ENCODE measurements around the gene NFIC. TPM values are rescaled to one million over a fixed set of nuclear protein-coding genes. Genes with fewer than 3 reads are reported as not detected.

NFIC gene
- total and polyA plus RNA-seq, 2 donors from 2014 or later: 20.3 to 173 TPM

DNA sequence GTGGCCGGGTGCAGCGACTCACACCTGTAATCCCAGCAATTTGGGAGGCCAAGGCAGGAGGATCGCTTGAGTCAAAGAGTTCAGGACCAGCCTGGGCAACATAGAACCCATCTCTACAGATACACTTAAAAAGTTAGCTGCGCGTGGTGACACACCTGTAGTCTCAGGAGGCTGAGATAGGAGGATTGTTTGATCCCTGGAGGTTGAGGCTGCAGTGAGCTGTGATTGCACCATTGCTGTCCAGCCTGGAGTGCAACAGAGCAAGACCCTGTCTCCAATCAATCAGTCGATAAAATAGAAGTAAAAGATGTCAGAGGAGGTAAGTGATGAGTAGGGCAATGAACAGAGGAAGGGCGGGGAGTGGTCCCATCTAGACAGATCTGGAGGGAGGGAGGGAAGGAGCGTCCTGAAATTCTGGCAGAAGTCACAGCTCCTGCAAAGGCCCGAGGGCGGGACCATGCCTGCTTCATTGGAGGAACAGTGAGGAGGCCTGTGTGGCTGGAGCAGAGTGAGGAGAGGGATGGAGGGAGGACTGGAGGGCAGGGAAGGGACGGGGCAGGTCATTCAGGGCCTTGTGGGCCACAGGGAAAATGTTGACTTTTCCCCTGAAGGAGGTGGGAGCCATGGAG is 104.2 kb downstream of the NFIC start:
- TF ChIP-seq, protein P1, sequence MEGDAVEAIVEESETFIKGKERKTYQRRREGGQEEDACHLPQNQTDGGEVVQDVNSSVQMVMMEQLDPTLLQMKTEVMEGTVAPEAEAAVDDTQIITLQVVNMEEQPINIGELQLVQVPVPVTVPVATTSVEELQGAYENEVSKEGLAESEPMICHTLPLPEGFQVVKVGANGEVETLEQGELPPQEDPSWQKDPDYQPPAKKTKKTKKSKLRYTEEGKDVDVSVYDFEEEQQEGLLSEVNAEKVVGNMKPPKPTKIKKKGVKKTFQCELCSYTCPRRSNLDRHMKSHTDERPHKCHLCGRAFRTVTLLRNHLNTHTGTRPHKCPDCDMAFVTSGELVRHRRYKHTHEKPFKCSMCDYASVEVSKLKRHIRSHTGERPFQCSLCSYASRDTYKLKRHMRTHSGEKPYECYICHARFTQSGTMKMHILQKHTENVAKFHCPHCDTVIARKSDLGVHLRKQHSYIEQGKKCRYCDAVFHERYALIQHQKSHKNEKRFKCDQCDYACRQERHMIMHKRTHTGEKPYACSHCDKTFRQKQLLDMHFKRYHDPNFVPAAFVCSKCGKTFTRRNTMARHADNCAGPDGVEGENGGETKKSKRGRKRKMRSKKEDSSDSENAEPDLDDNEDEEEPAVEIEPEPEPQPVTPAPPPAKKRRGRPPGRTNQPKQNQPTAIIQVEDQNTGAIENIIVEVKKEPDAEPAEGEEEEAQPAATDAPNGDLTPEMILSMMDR (IDR thresholded peaks at IDR 0.05; ENCODE audit: borderline replicate concordance, extremely low read depth, insufficient read depth): no peak
- no peaks in the 10 kb centered on the region for H3K9me3 ChIP-seq (ENCODE audit: control insufficient read depth in 2 of 3, insufficient read depth in 1 of 3, low read length in 3 of 3)
- FAIRE-seq: no peak
- H3K4me1 ChIP-seq (ENCODE audit: control insufficient read depth in 2 of 3, insufficient read depth in 2 of 3, low read depth in 1 of 3, low read length in 3 of 3): peaks cover 0 to 17% (median 5%) of the 10 kb centered on the region in 3 donors
- H3K27me3 ChIP-seq (ENCODE audit: control insufficient read depth, insufficient read depth, low read length): no peaks in the 10 kb centered on the region
- no peak overlapping the region for H3K4me3 ChIP-seq (ENCODE audit: low read length in 3 of 3)
- no peak overlapping the region for H3K27ac ChIP-seq (ENCODE audit: low read depth in 2 of 2, low read length in 2 of 2)
- peaks cover 0 to 6% (median 3%) of the 10 kb centered on the region in 3 donors for H3K36me3 ChIP-seq (ENCODE audit: control insufficient read depth in 2 of 3, insufficient read depth in 3 of 3, low read length in 3 of 3)
- no peak overlapping the region for H3K9ac ChIP-seq (ENCODE audit: low read length in 3 of 3)
- intact Hi-C loops (cut with DNase I): loop anchor here (10.0 kb wide), 1 partner anchor 146 kb away; no protein-coding TSS in a partner anchor
- no peak for DNase-seq

DNA sequence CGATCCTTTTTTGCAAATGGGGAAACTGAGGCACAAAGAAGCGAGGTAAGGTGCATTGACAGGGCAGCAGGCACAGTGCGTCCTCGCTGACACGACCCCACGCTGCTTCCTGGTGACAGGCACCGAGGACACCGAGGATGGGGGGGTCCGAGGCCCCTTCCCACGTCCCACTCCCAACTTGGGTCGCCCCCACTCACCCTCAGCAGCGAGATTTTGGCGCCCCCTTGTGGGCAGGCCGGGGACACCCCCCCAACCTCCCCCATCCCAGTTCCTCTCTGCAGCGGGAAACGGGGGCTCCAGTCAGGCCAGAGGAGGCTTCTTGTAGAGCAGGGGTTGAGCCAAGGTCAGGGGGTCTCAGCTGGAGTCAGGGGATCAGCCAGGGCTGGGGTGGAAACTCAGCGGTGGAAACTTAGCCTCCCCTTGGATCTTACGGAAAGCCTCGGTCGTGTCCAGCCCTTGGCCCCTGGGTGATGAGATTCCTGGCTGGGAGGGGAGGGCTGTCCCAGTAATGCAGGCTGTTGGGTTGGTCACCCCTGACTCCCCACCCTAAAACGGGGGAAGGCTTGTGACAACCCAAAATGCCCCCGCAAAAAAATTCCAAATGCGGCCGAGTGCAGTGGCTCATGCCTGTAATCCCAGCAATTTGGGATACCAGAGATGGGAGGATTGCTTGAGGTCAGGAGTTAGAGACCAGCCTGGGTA is 105.7 kb downstream of the NFIC start:
- Histone ChIP-seq H3K9ac (ENCODE audit: low read length in 3 of 3) (peak overlapping the region in 1 of 3 donors; percentile 19), H3K4me1 (ENCODE audit: control insufficient read depth in 2 of 3, insufficient read depth in 2 of 3, low read depth in 1 of 3, low read length in 3 of 3) (peaks cover 0 to 17% (median 9%) of the 10 kb centered on the region in 3 donors), H3K4me3 (ENCODE audit: low read length in 3 of 3) (no peak overlapping the region), H3K9me3 (ENCODE audit: control insufficient read depth in 2 of 3, insufficient read depth in 1 of 3, low read length in 3 of 3) (no peaks in the 10 kb centered on the region), H3K27me3 (ENCODE audit: control insufficient read depth, insufficient read depth, low read length) (no peaks in the 10 kb centered on the region), H3K27ac (ENCODE audit: low read depth in 2 of 2, low read length in 2 of 2) (no peak overlapping the region), H3K36me3 (ENCODE audit: control insufficient read depth in 2 of 3, insufficient read depth in 3 of 3, low read length in 3 of 3) (peaks cover 0 to 10% (median 6%) of the 10 kb centered on the region in 3 donors)
- intact Hi-C loops (cut with DNase I): loop anchor here (10.0 kb wide), 1 partner anchor 147 kb away; no protein-coding TSS in a partner anchor
- no peak for FAIRE-seq
- DNase-seq: peak in 2 of 5 donors; percentile 40 to 65
- TF ChIP-seq, protein P1 (IDR thresholded peaks at IDR 0.05; ENCODE audit: borderline replicate concordance, extremely low read depth, insufficient read depth): peak; percentile 62

DNA sequence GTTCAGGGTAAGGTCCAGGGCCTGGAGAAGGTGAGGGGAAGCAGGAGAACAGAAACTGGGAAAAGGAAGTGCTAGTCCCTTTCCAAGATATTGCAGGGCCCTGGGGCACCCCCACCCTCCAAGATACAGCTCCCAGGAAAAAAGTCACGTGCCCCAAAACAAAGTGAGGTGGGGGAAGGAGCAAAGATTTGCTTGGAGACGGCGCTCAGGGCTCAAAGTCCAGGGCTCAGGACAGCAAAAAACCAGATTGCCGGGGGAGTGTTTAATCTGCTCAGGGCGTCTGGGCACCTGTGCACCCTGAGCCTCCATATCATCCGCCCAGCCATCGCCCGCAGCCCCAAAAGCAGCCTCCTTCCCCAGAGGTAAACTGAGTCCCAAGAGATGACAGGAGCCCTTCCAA is 107.6 kb downstream of the NFIC start:
- DNase-seq (peak in 1 of 5 donors; percentile 55), FAIRE-seq (no peak)
- intact Hi-C loops (cut with DNase I): loop anchor here (10.0 kb wide), 1 partner anchor 149 kb away; no protein-coding TSS in a partner anchor
- H3K4me3 ChIP-seq (ENCODE audit: low read length in 3 of 3): no peak overlapping the region
- no peaks in the 10 kb centered on the region for H3K27me3 ChIP-seq (ENCODE audit: control insufficient read depth, insufficient read depth, low read length)
- H3K4me1 ChIP-seq (ENCODE audit: control insufficient read depth in 2 of 3, insufficient read depth in 2 of 3, low read depth in 1 of 3, low read length in 3 of 3): peaks cover 0 to 17% (median 9%) of the 10 kb centered on the region in 3 donors
- H3K9me3 ChIP-seq (ENCODE audit: control insufficient read depth in 2 of 3, insufficient read depth in 1 of 3, low read length in 3 of 3): no peaks in the 10 kb centered on the region
- peaks cover 0 to 10% (median 9%) of the 10 kb centered on the region in 3 donors for H3K36me3 ChIP-seq (ENCODE audit: control insufficient read depth in 2 of 3, insufficient read depth in 3 of 3, low read length in 3 of 3)
- TF ChIP-seq, protein P1 (IDR thresholded peaks at IDR 0.05; ENCODE audit: borderline replicate concordance, extremely low read depth, insufficient read depth): no peak
- peak overlapping the region; percentile 1 to 48 for H3K27ac ChIP-seq (ENCODE audit: low read depth in 2 of 2, low read length in 2 of 2)
- H3K9ac ChIP-seq (ENCODE audit: low read length in 3 of 3): no peak overlapping the region

All from kidney (tissue), 14 donors.